Measurements from ENCODE around the gene MLLT10.

MLLT10 gene

GRCh38 chr10:21495002-21495751, 38.9 kb upstream of the MLLT10 start:
- Histone ChIP-seq H3K4me3 (ENCODE audit: low read depth in 1 of 5, low read length in 5 of 5) (peak overlapping the region; percentile 79 to 89 (median 82)), H3K36me3 (ENCODE audit: control insufficient read depth in 5 of 5, insufficient read depth in 5 of 5, low read length in 5 of 5) (no peaks in the 10 kb centered on the region), H3K27ac (ENCODE audit: low read depth, low read length) (peak overlapping the region; percentile 50), H3K4me1 (ENCODE audit: control insufficient read depth in 5 of 5, insufficient read depth in 5 of 5, low read length in 5 of 5) (peaks cover 1 to 44% (median 33%) of the 10 kb centered on the region in 5 donors), H3K9ac (ENCODE audit: low read length in 5 of 5) (peak overlapping the region in 4 of 5 donors; percentile 23 to 79 (median 60)), H3K27me3 (ENCODE audit: control insufficient read depth in 5 of 5, insufficient read depth in 4 of 5, low read length in 5 of 5) (peaks cover 0 to 7% (median 0%) of the 10 kb centered on the region in 5 donors), H3K9me3 (ENCODE audit: control insufficient read depth in 5 of 5, low read length in 5 of 5) (no peaks in the 10 kb centered on the region)

- no peaks in the 10 kb centered on the region for H3K36me3 ChIP-seq (ENCODE audit: control insufficient read depth in 5 of 5, insufficient read depth in 5 of 5, low read length in 5 of 5)
- H3K4me1 ChIP-seq (ENCODE audit: control insufficient read depth in 5 of 5, insufficient read depth in 5 of 5, low read length in 5 of 5): peaks cover 1 to 50% (median 33%) of the 10 kb centered on the region in 5 donors
- H3K4me3 ChIP-seq (ENCODE audit: low read depth in 1 of 5, low read length in 5 of 5): peak overlapping the region; percentile 79 to 89 (median 82)
- peak overlapping the region in 3 of 5 donors; percentile 58 to 79 (median 62) for H3K9ac ChIP-seq (ENCODE audit: low read length in 5 of 5)
- peak overlapping the region; percentile 50 for H3K27ac ChIP-seq (ENCODE audit: low read depth, low read length)
- H3K27me3 ChIP-seq (ENCODE audit: control insufficient read depth in 5 of 5, insufficient read depth in 4 of 5, low read length in 5 of 5): peaks cover 0 to 7% (median 0%) of the 10 kb centered on the region in 5 donors
- no peaks in the 10 kb centered on the region for H3K9me3 ChIP-seq (ENCODE audit: control insufficient read depth in 5 of 5, low read length in 5 of 5)
Measured at GRCh38 chr10:21495752-21496342, 38.2 kb upstream of the MLLT10 start.

DNA sequence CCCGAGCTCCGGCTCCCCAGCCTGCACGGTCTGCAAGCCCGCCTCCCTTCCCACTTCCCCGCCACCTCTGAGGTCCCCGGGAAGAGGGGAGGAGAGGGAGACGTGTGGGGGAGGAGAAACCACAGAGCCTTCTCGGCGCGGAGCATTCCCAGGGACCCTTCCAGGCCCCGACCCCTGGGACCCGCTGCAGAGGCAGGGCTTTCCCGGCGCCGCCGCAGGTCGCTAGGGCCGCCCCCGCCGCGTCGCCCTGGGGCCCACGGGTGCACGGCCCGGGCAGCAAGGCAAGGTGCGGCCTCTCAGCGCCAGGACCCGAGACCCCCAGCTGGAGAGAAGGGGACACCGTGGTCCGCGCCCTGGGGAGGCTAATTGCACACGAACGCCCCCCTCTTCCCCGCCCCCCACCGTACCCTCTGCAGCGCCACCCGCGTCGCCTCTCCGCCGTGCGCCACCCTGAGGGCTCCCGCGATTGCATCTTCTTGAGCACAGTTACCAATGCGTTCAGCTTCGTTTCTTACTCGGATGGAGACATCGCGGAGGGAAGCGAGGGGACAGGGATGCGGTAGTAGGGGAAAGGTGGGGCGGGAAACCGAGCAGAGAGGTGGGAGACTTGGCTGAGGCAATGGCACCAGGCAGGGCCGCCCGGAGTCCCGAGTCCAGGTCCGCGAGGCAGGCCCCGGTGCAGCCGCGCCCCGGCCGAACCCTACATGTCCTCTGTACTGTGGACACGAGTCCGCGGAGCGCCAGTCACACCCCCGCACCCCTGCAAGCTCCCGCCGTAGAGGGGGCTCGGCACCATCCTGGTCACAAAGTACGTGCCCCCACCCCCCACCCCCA, 37.5 kb upstream of the MLLT10 start:
- Histone ChIP-seq H3K4me1 (ENCODE audit: control insufficient read depth in 5 of 5, insufficient read depth in 5 of 5, low read length in 5 of 5) (peaks cover 1 to 50% (median 33%) of the 10 kb centered on the region in 5 donors), H3K9me3 (ENCODE audit: control insufficient read depth in 5 of 5, low read length in 5 of 5) (no peaks in the 10 kb centered on the region), H3K36me3 (ENCODE audit: control insufficient read depth in 5 of 5, insufficient read depth in 5 of 5, low read length in 5 of 5) (no peaks in the 10 kb centered on the region), H3K9ac (ENCODE audit: low read length in 5 of 5) (peak overlapping the region in 2 of 5 donors; percentile 59 to 62), H3K4me3 (ENCODE audit: low read depth in 1 of 5, low read length in 5 of 5) (peak overlapping the region; percentile 79 to 87 (median 81)), H3K27me3 (ENCODE audit: control insufficient read depth in 5 of 5, insufficient read depth in 4 of 5, low read length in 5 of 5) (peaks cover 0 to 7% (median 0%) of the 10 kb centered on the region in 5 donors), H3K27ac (ENCODE audit: low read depth, low read length) (peak overlapping the region; percentile 50)

- Histone ChIP-seq H3K9me3 (ENCODE audit: control insufficient read depth in 5 of 5, low read length in 5 of 5) (no peaks in the 10 kb centered on the region), H3K36me3 (ENCODE audit: control insufficient read depth in 5 of 5, insufficient read depth in 5 of 5, low read length in 5 of 5) (no peaks in the 10 kb centered on the region), H3K9ac (ENCODE audit: low read length in 5 of 5) (peak overlapping the region in 1 of 5 donors; percentile 59), H3K4me1 (ENCODE audit: control insufficient read depth in 5 of 5, insufficient read depth in 5 of 5, low read length in 5 of 5) (peaks cover 1 to 50% (median 33%) of the 10 kb centered on the region in 5 donors), H3K4me3 (ENCODE audit: low read depth in 1 of 5, low read length in 5 of 5) (peak overlapping the region; percentile 48 to 87 (median 79)), H3K27me3 (ENCODE audit: control insufficient read depth in 5 of 5, insufficient read depth in 4 of 5, low read length in 5 of 5) (peaks cover 0 to 7% (median 0%) of the 10 kb centered on the region in 5 donors), H3K27ac (ENCODE audit: low read depth, low read length) (peak overlapping the region; percentile 50)
Measured at GRCh38 chr10:21497177-21497807, 36.7 kb upstream of the MLLT10 start.

DNA sequence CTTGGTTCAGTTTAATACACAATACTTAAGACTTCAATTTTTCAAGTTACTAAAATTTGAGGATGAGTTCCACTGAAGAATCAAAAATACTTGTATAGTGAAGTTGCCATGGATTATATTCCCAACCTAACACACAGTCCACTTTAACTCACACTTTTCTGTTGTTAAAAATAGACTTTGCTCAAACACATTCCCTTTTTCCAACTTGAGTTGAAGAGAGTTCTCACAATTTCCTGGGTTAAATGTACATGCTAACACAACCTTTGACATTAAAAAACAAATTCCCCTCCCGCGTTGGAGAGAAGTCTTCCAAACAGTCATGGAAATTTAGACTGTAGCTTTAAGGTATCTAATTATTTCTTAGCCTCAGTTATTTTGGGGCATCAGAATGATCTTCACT, 35.7 kb upstream of the MLLT10 start:
- Histone ChIP-seq H3K4me3 (ENCODE audit: low read depth in 1 of 5, low read length in 5 of 5) (no peak overlapping the region), H3K9me3 (ENCODE audit: control insufficient read depth in 5 of 5, low read length in 5 of 5) (no peaks in the 10 kb centered on the region), H3K36me3 (ENCODE audit: control insufficient read depth in 5 of 5, insufficient read depth in 5 of 5, low read length in 5 of 5) (no peaks in the 10 kb centered on the region), H3K27ac (ENCODE audit: low read depth, low read length) (no peak overlapping the region), H3K4me1 (ENCODE audit: control insufficient read depth in 5 of 5, insufficient read depth in 5 of 5, low read length in 5 of 5) (peaks cover 1 to 50% (median 33%) of the 10 kb centered on the region in 5 donors), H3K9ac (ENCODE audit: low read length in 5 of 5) (no peak overlapping the region), H3K27me3 (ENCODE audit: control insufficient read depth in 5 of 5, insufficient read depth in 4 of 5, low read length in 5 of 5) (peaks cover 0 to 7% (median 0%) of the 10 kb centered on the region in 5 donors)

- Histone ChIP-seq H3K9ac (ENCODE audit: low read length in 5 of 5) (no peak overlapping the region), H3K27me3 (ENCODE audit: control insufficient read depth in 5 of 5, insufficient read depth in 4 of 5, low read length in 5 of 5) (peaks cover 0 to 7% (median 0%) of the 10 kb centered on the region in 5 donors), H3K4me1 (ENCODE audit: control insufficient read depth in 5 of 5, insufficient read depth in 5 of 5, low read length in 5 of 5) (peaks cover 1 to 49% (median 32%) of the 10 kb centered on the region in 5 donors), H3K4me3 (ENCODE audit: low read depth in 1 of 5, low read length in 5 of 5) (no peak overlapping the region), H3K36me3 (ENCODE audit: control insufficient read depth in 5 of 5, insufficient read depth in 5 of 5, low read length in 5 of 5) (no peaks in the 10 kb centered on the region), H3K9me3 (ENCODE audit: control insufficient read depth in 5 of 5, low read length in 5 of 5) (no peaks in the 10 kb centered on the region), H3K27ac (ENCODE audit: low read depth, low read length) (no peak overlapping the region)
Measured at GRCh38 chr10:21498986-21499385, 35.0 kb upstream of the MLLT10 start.

DNA sequence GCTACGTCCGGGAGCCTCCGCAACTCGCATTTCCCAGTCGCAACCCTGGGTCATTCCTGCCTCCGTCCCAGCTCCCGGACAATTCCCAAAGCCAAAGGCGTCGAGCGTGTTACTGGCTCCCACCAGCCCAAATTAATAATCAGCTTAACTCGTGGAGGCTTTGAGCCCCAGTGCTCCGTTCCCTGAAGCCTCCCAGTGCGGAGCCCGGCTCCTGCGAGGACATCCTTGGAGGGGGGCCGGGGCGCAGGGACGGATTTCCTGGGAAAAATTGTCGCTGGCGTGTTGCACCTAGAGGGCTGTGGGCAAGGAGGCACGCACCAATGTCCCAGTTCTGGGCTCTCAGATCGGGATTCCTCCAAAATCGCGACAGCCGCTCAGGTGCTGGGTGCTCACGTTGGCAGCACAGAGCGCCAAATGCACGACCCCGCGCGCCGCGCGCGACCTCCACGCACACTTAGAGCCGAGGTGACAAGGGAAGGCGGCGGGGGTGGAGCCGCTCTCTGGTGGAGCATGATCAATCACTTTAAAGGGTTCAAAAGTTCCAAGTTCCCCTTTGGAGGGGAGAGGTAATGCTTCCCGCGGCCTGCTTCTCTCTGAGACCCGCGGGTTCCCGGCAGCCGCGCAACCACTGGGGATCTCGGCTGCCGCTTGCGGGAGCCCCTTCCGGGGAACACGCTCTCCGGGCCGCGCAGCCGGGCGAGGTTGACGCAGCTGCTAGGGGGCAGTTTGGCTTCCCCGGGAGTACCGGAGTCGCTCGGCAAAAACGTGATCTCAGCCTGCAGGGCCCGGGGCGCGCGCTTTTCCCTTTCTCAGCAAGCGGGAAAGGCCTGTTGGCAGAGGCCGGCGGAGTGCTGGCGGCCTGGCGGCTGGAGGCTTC, 34.1 kb upstream of the MLLT10 start:
- Histone ChIP-seq H3K27me3 (ENCODE audit: control insufficient read depth in 5 of 5, insufficient read depth in 4 of 5, low read length in 5 of 5) (peaks cover 0 to 7% (median 0%) of the 10 kb centered on the region in 5 donors), H3K36me3 (ENCODE audit: control insufficient read depth in 5 of 5, insufficient read depth in 5 of 5, low read length in 5 of 5) (no peaks in the 10 kb centered on the region), H3K4me1 (ENCODE audit: control insufficient read depth in 5 of 5, insufficient read depth in 5 of 5, low read length in 5 of 5) (peaks cover 0 to 39% (median 23%) of the 10 kb centered on the region in 5 donors), H3K9ac (ENCODE audit: low read length in 5 of 5) (peak overlapping the region in 2 of 5 donors; percentile 30), H3K4me3 (ENCODE audit: low read depth in 1 of 5, low read length in 5 of 5) (peak overlapping the region in 4 of 5 donors; percentile 47 to 64 (median 62)), H3K9me3 (ENCODE audit: control insufficient read depth in 5 of 5, low read length in 5 of 5) (no peaks in the 10 kb centered on the region), H3K27ac (ENCODE audit: low read depth, low read length) (no peak overlapping the region)

DNA sequence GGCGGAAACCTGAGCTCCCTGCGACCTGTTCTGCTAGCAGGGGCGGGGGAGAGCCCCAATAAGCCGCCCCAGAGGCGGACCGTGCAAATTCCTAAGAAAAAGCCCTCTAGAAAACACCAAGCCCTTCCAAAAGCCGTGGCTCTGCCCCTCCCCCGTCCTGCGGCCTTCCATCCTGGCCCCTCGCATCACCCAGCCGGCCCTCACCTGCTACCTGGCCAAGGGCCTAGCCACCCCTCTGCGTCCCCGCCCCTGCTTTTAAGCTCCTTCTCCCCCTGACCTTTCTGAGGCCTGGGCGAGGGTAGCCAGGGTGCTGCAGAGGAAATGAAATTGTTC, 33.5 kb upstream of the MLLT10 start:
- H3K36me3 ChIP-seq (ENCODE audit: control insufficient read depth in 5 of 5, insufficient read depth in 5 of 5, low read length in 5 of 5): no peaks in the 10 kb centered on the region
- H3K27me3 ChIP-seq (ENCODE audit: control insufficient read depth in 5 of 5, insufficient read depth in 4 of 5, low read length in 5 of 5): peaks cover 0 to 7% (median 0%) of the 10 kb centered on the region in 5 donors
- no peak overlapping the region for H3K27ac ChIP-seq (ENCODE audit: low read depth, low read length)
- peak overlapping the region in 1 of 5 donors; percentile 30 for H3K9ac ChIP-seq (ENCODE audit: low read length in 5 of 5)
- H3K9me3 ChIP-seq (ENCODE audit: control insufficient read depth in 5 of 5, low read length in 5 of 5): no peaks in the 10 kb centered on the region
- peaks cover 0 to 33% (median 17%) of the 10 kb centered on the region in 5 donors for H3K4me1 ChIP-seq (ENCODE audit: control insufficient read depth in 5 of 5, insufficient read depth in 5 of 5, low read length in 5 of 5)
- H3K4me3 ChIP-seq (ENCODE audit: low read depth in 1 of 5, low read length in 5 of 5): peak overlapping the region in 4 of 5 donors; percentile 47 to 64 (median 62)

DNA sequence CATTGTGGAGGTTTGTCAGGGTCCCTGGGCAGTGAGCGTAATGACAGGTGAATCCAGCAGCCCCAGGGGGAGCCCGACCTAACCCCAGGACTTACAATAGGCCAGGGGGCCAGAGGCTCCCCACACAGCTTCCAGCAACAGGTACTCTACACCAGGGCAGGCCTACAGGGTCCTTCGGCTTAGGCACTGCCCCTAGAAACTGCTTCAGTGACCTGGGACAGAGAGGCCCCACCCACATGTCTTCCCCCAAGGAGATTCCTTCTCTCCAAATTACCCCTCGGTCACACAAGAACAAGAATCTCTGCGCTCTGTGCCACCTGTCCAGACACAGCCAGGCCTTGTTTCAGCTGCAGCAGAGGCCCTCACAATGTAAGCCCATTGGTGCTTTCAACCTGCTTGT, 32.9 kb upstream of the MLLT10 start:
- no peaks in the 10 kb centered on the region for H3K9me3 ChIP-seq (ENCODE audit: control insufficient read depth in 5 of 5, low read length in 5 of 5)
- no peak overlapping the region for H3K9ac ChIP-seq (ENCODE audit: low read length in 5 of 5)
- H3K4me1 ChIP-seq (ENCODE audit: control insufficient read depth in 5 of 5, insufficient read depth in 5 of 5, low read length in 5 of 5): peaks cover 0 to 29% (median 16%) of the 10 kb centered on the region in 5 donors
- no peaks in the 10 kb centered on the region for H3K36me3 ChIP-seq (ENCODE audit: control insufficient read depth in 5 of 5, insufficient read depth in 5 of 5, low read length in 5 of 5)
- no peak overlapping the region for H3K4me3 ChIP-seq (ENCODE audit: low read depth in 1 of 5, low read length in 5 of 5)
- no peak overlapping the region for H3K27ac ChIP-seq (ENCODE audit: low read depth, low read length)
- peaks cover 0 to 7% (median 0%) of the 10 kb centered on the region in 5 donors for H3K27me3 ChIP-seq (ENCODE audit: control insufficient read depth in 5 of 5, insufficient read depth in 4 of 5, low read length in 5 of 5)

Data from subcutaneous abdominal adipose tissue (tissue), 5 donors.